Medulla oblongata (tissue), 1 donor: ENCODE results near the gene TGM1.
A peak's percentile ranks its signal among the peaks of the same experiment; 100 is the strongest.

ENCODE experiments used
- DNase-seq: peaks from one replicate; pipeline ENCODE4 v3.0.0-alpha.2; 2015; ENCODE audit errors: extremely low spot score

The TGM1 gene

DNA sequence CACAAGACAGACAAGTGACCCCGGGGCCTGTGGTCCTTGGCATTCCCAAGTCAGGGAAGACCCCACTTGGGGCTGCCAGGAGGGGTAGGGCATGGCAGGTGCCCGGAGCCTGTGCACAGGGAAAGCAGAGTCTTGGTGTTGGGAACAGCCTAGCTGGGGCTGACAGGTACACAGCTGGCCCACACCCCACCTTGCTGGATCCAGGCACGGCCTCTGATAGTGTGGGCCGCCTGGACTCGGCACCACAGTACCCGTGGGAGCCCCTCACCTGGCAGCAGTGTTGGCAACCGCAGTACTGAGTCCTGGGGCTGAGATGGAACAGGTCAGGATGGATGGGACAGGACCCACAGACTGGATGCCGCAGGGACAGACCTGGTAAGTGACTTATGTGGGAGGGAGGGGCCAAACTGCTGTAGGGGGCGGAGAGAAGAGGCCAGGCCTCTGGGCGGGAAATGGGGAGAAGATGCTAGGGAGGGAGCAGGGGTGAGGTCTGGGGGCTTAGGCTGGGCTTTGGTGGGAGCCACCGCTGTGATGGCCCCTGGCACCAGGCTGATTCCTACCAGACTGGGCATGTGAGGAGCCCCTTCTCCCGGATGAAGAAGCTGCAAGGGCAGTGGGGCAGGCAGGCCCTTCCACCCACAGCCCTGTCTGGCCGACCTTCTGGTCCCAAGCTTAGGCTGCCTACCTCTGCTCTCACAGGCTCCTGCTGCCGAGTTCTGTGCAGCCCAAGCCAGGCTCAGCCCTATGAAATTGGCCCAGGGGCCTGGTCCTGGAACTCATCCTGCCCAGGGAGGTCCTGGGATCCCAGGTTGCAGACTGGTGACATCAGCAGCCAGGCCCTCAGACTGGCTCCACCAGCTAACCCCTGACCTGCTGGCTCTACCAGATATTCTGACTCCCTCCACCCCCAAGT lies at the start of gene TGM1:
TGM1 (minus strand) TSS at position 357 of the 913 bp plus-strand sequence. CDS start 825 bp downstream, outside the sequence.
- no peak for DNase-seq

DNA sequence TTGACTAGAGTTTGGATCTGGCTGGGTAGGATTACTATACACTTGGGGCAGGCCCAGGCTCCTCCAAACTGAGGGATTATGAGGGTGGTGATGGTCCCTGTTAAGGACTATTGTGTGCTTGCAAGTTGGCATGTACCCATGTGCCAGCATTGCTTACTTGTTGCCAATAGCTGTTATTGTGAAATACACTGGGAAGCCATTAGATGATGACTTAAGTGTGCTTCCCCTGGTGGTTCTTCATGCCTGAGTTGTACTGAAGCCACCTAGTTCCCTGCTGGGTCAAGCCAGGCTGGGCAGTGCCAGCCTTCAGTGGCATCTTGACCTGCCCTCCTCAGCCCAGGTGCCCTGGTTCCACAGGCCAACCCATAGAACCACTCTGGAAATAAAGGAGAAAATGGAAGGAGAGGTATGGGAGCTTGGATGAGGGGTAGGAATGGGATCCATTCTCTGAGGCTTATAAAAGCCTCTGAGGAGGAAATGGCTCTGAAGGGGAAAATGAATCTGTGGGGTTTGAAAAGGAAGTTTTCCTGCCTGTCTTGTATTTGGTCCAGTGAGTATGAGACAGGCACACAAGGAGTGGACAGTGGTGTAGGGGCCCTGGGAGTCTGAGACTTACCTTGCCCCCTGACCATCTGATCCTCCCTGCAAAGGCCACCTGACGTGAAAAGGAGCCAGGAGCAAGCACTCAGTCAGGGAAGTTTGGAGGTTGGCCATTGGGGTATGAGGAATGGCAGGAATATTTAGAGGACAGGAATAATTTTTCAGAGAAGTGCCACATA lies 49.0 kb upstream of the TGM1 start:
- no peak for DNase-seq

DNA sequence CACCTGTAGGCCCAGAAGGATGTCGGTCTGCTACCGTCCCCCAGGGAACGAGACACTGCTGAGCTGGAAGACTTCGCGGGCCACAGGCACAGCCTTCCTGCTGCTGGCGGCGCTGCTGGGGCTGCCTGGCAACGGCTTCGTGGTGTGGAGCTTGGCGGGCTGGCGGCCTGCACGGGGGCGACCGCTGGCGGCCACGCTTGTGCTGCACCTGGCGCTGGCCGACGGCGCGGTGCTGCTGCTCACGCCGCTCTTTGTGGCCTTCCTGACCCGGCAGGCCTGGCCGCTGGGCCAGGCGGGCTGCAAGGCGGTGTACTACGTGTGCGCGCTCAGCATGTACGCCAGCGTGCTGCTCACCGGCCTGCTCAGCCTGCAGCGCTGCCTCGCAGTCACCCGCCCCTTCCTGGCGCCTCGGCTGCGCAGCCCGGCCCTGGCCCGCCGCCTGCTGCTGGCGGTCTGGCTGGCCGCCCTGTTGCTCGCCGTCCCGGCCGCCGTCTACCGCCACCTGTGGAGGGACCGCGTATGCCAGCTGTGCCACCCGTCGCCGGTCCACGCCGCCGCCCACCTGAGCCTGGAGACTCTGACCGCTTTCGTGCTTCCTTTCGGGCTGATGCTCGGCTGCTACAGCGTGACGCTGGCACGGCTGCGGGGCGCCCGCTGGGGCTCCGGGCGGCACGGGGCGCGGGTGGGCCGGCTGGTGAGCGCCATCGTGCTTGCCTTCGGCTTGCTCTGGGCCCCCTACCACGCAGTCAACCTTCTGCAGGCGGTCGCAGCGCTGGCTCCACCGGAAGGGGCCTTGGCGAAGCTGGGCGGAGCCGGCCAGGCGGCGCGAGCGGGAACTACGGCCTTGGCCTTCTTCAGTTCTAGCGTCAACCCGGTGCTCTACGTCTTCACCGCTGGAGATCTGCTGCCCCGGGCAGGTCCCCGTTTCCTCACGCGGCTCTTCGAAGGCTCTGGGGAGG lies 47.9 kb upstream of the TGM1 start, which contains the start of gene LTB4R:
LTB4R (plus strand) TSS at position 857 of the 959 bp plus-strand sequence. CDS start 4,150 bp downstream, outside the sequence.
- DNase-seq, result peak; percentile 70

DNA sequence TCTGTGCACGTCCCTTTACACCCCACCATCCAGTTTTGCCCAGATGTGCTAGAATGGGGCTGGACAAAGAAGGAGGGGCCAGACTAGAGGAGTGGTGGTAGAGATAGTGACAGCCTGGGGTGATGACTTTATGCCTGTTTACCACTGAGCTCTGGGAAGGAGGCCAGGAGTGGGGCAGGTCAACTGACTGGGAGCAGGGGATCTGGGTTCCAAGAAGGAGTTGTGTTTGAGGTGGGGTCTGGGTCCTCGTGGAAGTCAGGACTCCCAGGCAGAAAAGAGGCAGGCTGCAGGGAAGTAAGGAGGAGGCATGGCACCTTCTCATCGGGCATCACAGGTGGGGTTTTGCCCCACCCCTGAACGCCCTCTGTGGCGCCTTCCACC lies 47.3 kb upstream of the TGM1 start:
- DNase-seq, result no peak

DNA sequence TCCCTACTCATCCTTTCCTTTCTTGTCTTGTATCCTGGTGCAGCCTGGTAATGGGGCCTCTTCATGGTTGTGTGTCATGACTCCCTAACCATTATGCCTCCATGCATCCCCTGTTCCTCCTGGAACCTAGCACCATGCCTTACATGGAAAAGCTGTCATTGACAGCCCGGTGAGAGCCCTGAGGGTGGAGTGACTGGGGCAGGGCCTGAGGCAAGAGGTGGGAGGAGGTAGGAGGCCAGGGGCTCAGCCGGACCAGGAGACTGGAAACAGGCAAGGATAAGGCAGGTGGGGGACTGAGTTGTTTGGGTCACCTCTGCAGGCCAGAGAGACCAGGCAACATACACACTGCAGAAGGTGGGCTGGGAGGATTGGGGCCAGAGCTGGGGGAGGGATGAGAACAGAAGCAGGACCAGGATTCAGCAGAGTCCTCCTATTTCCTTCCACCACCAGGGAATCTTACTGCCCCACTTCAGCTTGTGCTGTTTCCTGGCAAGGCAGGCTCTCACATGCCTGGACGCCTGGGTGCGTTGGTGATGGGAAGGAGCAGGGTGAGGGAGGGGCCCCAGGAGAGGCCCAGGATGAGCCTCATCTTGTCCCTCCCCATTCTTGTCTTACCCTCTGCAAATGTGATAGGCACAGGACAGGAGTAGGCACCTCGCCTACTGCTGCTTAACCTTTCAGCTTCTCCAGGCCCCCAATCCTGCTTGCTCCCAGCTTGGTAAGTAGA lies 46.7 kb upstream of the TGM1 start, which contains the start of gene LTB4R2:
LTB4R2 (plus strand) TSS at position 603 of the 727 bp plus-strand sequence. CDS start 525 bp downstream, outside the sequence.
- no peak for DNase-seq

DNA sequence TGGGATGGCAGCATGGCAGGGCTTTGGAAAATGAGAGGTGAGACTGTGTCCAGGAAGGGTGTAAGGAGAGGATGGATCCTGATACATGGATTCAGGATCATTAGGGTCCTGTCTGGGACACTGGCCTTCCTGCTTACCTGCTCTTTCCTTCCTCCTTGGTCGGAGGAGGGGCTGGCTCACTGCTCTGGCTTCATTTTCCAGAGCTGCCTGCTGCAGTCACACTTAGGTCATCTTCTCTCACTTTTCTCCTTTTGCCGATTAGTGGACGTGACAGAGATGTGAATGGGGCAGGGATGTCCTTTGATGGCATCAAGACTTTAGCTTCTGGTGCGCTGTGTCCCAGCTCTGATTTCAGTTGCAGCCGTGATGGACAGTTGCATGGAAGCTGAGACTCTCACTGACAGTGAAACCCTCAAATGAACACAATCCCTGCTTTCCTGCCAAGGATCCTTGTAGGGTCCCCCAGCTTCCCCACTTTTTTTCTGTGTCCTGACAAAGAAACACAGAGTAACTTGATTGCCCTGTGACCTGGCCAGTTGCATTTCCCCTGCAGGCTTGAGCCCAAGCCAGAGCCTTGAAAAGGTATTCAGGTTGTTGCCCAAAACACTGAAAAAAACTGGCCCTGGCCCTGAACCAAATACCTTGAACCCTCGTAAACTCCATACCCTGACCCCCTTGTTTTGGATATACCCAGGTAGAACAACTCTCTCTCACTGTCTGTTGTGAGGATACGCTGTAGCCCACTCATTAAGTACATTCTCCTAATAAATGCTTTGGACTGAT lies 45.6 kb upstream of the TGM1 start:
- DNase-seq, result no peak

DNA sequence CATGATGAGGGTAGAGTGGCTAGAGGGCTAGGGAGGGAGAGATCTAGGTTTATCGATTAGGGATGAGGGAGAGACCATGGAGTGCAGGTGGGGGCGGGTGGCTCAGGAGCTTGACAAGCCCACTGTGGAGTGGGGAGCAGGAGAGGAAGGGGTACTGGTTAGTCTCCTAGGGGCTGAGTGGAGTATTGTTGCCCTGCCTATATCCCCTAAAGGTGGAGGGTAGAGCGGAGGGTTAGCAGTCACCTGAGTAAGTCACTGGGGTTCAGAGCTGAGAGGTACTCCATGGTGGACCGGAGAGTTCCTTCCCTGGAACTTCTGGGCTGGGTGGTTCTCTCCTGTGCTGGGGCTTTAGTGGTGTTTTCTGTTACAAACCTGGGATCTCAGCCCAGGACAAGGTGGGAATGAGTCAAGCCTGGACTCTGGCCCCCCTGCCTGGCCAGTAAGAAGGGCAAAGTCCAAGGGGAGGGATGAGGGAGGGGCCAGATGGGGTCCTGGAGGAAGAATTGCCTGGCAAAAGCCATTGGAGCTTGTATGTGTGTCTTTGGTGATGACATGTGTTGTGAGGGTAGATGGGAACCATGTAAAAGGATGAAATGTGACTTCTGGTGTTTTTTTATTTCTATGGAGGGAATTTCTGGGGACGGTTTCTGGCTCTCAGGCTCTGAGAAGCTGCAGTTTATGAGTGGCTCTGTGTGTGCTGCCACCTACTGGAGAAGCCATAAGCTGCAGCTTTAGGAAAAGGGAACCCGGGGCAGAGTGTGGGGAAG lies 44.8 kb upstream of the TGM1 start, which contains the start of gene CIDEB:
CIDEB (minus strand) TSS at position 403 of the 767 bp plus-strand sequence; CDS start at position 284, 119 bp downstream.
- peak; percentile 80 for DNase-seq

DNA sequence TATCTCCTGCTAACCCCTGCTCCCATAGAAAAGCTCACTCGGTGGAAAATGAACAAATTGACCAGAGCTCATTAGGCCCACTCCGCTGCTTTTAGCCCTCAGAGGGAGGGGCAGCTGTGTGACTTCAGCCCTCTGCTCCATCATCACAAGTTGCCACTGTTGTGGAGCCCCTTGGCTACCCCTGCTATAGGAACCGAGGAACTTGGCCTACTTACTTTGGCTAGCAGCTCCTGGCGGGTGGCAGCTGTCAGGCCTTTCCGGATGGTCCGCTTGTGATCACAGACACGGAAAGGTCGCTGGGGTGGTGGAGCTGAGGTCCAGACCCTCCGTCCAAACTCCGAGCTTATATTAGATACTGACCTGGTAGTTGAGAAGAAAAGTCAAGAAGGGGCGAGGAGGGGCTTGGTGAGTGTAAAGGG lies 44.2 kb upstream of the TGM1 start:
- DNase-seq, result no peak

DNA sequence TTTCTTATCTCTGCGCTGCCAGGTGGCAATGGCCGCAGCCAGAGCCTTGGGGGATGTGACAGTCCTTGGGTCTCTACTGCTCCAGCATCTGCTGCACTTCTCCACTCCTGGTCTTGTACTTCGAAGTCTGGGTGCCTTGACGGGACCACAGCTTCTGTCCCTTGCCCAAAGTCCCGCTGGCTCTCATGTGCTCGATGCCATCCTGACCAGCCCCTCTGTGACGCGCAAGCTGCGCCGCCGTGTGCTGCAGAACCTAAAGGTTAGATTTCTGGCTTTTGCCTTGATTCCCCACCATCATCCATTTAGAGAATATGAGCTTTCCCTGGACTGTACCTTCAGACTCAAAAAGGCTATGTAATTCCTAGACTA lies 41.0 kb upstream of the TGM1 start:
- no peak for DNase-seq

DNA sequence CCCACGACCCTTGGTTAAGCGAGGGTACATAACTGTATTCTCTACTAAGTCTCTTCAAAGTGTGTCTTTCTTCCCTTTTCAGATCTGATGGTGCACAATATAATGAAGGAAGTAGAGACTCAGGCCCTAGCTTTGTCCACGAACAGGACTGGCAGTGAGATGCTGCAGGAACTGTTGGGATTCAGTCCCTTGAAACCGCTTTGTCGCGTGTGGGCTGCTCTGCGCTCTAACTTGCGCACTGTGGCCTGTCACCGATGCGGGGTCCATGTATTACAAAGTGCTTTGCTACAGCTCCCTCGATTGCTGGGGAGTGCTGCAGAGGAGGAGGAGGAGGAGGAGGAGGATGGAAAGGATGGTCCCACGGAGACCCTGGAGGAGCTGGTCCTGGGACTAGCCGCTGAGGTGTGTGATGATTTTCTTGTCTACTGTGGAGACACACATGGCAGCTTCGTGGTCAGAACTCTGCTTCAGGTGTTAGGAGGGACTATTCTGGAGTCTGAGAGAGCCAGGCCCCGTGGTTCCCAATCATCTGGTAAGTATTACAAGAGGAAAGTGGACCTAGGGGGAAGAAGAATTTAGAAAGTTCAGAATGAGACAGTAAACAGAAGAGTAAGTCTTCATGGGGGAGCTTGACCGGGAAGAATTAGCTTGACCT lies 37.5 kb upstream of the TGM1 start:
- no peak for DNase-seq

DNA sequence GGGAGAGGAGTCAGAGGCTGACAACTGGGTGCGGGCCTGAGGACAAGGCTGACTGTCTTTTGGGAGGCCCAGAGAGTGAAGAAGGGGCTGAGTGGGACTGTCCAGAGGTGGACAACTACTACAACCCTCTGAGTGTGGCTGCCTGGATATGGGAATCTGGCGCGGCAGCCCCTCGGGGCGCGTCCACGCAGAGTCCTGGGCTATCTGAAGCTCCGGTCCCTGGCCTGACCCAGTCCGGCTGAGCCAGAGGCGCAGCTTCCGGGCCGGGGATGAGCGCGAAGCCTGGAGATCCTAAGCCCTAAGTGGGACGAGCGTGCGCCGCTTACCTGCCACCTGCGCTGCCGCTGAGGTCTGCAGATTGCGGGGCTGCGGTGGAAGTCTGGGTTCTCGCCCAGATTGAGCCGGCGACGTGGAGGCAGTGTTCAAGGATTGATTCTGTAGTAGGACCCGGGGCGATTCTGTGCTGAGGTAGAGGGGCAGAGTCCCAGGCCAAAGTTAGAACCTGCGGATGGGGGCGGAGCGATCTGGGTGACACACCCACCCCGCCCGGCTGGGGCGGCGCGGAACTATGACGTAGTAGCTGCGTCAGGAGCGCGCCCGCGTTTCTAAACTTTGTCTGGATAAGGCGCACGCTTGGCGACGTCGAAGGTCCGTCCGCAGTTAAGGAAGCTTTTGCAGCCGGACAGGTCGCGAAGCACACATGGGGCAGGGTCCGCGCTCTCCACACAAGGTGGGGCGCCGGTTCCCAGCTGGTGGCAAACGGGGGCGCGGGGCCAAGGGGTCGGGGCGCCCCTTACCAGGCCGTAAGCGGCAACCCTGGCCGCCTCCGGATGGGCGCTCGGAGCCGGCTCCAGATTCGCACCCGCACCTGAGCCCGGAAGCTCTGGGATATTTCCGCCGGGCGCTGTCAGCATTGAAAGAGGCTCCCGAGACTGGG lies 36.5 kb upstream of the TGM1 start, which contains the start of the genes DHRS1 and NOP9:
DHRS1 (minus strand) TSS at position 526 of the 937 bp plus-strand sequence. CDS start 674 bp downstream, outside the sequence.
NOP9 (plus strand) TSS at position 596 of the 937 bp plus-strand sequence; CDS start at position 701, 105 bp downstream.
- peak; percentile 91 for DNase-seq

DNA sequence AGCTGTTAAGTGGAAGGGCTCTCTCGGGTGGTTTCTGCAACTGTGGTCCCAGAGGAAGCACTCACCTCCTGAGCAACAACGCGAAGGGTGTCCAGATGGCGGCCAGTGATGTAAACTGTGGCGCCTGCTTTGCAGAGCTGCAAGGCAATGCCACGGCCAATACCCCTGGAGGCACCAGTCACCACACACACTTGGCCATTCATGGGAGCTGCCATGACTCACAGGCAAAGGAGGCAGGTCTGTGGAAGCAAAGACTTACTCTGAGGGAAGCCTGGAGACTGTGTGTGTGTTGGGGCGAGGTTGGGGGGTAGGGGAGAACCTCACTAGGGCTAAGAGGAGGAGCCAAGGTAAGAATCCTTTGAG lies 35.9 kb upstream of the TGM1 start:
- DNase-seq, result no peak

DNA sequence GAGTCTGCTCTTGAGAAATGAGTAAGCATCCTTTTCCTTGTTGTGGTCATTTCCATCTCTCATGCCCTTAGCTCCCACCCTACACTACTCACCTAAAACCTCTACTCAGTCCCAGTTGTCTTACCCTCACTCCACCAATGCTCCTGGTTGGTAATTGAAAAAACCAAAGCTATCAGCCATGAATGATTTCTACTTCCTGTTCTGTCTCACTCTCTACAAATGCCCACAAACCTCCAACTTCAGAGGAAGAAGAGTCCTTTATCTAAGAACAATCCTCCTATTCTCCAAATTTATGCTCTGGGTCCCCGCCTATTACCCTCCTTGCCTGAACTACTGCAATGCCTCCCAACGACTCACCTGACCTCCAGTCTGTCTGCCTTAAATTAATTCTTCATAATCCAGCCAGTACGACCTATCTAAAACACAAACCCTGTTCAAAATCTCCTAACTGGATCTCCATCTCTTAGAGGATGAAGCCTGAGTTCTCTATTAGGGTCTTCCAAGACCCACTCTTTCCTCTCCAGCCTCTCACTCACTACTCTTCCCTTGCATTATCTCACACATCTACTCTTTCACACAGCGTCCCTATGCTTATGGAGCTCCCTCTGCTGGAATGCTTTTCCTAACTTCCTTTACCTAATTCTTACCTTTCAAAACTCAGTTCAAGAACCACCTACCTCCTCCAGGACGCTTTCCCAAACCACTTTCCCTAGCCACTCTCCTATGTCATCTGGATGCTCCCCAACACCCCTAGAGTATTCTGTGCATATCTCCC lies 34.4 kb upstream of the TGM1 start:
- no peak for DNase-seq

DNA sequence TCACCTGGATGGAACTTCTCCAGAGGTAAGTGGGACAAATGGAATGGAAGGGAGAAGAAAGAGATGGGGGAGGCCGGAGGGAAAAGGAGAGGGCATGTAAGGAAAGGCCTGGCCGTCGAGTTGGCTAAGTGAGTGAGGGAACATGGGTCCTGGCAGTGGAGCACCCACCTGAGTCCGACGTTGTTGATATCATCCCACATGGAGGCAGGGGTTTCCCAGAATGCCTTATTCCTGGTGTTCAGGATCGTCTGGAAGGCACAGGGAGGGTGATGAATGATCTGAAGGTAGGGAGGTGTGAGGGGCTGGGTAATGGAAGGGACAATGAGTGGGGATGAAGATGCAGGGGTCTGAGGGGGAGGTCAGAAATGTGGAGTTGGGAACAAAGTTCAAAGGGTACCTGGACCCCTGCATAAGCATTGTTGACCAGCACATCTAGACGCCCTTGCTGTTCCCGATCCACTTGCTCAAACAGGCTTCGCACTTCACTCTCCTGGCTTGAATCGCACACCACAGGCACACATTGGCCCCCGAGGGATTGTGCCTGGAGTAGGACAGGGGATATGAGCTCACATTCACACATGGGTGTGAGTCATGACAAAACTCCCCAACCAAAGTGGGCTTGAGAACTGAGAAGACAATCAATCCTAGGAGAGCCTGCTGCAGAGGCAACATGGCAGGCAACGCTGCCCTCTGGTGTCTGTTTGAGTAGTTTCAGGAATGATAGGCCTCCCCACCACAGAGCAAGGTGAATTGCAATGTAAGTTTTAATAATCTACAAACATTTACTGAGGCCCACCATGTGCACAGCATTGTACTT lies 33.6 kb upstream of the TGM1 start:
- DNase-seq, result peak; percentile 82

DNA sequence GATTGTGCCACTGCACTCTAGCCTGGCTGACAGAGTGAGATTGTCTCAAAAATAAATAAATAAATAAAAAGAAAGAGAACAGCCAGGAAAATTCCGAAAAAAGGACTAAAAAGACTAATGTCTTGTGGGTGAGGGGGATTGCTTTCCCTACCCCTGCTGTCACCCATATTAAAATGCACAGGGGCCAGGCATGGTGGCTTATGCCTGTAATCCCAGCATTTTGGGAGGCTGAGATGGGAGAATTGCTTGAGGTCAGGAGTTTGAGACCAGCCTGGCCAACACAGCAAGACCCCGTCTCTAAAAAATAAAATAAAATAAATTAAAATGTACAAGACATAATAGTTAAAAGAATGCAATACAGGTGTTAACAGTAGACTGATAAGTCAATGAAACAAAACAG lies 30.5 kb upstream of the TGM1 start:
- DNase-seq, result no peak
